Measurements from ENCODE around the gene GFRA3. TPM values are rescaled to one million over a fixed set of nuclear protein-coding genes. Genes with fewer than 3 reads are reported as not detected.

The GFRA3 gene
- 0.09 to 0.12 TPM (median 0.12 TPM) in 3 of 5 replicates, not detected in the others for total RNA-seq (2022; extraction: Qiagen RNA extraction; ENCODE audit: low read depth)

GRCh38 chr5:138274189-138274853 lies at the start of gene GFRA3:
Gene GFRA3, minus strand, starts transcription at chr5:138274621. Its CDS starts 197 bp downstream, at chr5:138274424.

DNA sequence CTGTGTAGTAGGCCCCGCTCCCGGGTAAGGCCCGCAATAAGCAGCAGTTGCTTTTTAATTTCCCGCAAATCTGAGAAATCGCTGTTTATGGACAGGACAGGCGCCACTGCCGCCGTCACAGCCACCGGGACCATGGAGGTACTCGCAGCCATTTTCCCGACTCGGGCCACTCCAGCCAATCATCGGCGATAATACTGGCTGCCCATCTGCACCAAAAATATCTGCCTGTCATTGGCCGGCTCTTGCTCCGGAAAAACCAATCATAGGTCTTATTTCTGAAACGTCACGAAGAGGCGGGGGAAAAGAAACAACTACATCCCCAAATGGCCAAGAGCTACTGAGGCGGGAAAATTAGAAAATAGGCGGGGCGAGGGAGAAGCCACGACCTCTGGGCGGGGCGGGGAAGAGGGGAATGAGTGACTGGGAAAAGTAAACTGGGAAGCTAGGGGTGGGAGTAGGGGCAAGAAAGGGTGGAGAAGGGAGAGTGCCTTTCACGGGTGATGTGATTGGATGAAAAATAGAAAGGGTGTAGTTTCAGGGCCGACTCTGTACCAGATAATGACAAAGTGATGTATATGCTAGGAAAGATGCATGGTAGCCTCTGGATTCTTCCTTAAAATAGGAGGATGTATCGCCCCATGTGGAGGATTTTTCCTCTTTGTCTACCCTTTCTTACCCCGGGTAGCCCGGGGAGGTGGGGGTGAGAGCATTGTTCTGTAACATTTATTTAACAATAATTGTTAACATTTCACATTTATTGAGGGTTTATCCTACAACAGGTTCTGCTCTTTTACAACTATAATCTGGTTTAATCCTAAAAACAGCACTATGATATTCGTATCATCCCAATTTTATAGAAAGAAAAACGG lies 61.0 kb downstream of the GFRA3 start, which contains the start of gene CDC23:
CDC23 (minus strand) TSS at position 163 of the 869 bp plus-strand sequence; CDS start at position 152, 11 bp downstream.

Other genes starting within 250 kb of the GFRA3 start
- 10.9 to 15.6 TPM (median 12.6 TPM) in 5 replicates for gene FAM13B, start 241.5 kb downstream of the GFRA3 start, total RNA-seq (2022; extraction: Qiagen RNA extraction; ENCODE audit: low read depth)
- not detected in 5 replicates for gene WNT8A, start 190.6 kb downstream of the GFRA3 start, total RNA-seq (2022; extraction: Qiagen RNA extraction; ENCODE audit: low read depth)
- not detected in 5 replicates for gene NME5, start 135.2 kb downstream of the GFRA3 start, total RNA-seq (2022; extraction: Qiagen RNA extraction; ENCODE audit: low read depth)
- 47.6 to 55.3 TPM (median 49.0 TPM) in 5 replicates for gene BRD8, start 96.0 kb downstream of the GFRA3 start, total RNA-seq (2022; extraction: Qiagen RNA extraction; ENCODE audit: low read depth)
- gene KIF20A, start 95.5 kb downstream of the GFRA3 start, total RNA-seq (2022; extraction: Qiagen RNA extraction; ENCODE audit: low read depth), result 42.0 to 48.1 TPM (median 47.0 TPM) in 5 replicates
- 20.6 to 33.3 TPM (median 27.7 TPM) in 5 replicates for gene CDC23, start 61.3 kb downstream of the GFRA3 start, total RNA-seq (2022; extraction: Qiagen RNA extraction; ENCODE audit: low read depth)
- 10.7 to 12.9 TPM (median 11.2 TPM) in 5 replicates for gene CDC25C, start 57.2 kb upstream of the GFRA3 start, total RNA-seq (2022; extraction: Qiagen RNA extraction; ENCODE audit: low read depth)
- gene FAM53C, start 63.6 kb upstream of the GFRA3 start, total RNA-seq (2022; extraction: Qiagen RNA extraction; ENCODE audit: low read depth), result 19.7 to 22.3 TPM (median 20.9 TPM) in 5 replicates
- gene KDM3B, start 78.1 kb upstream of the GFRA3 start, total RNA-seq (2022; extraction: Qiagen RNA extraction; ENCODE audit: low read depth), result 34.8 to 48.6 TPM (median 42.1 TPM) in 5 replicates
- gene REEP2, start 164.4 kb upstream of the GFRA3 start, total RNA-seq (2022; extraction: Qiagen RNA extraction; ENCODE audit: low read depth), result 5.3 to 7.2 TPM (median 6.5 TPM) in 5 replicates
- 9.3 to 15.3 TPM (median 11.8 TPM) in 5 replicates for gene EGR1, start 190.9 kb upstream of the GFRA3 start, total RNA-seq (2022; extraction: Qiagen RNA extraction; ENCODE audit: low read depth)

Data from A549 treated with RU486 at 1 μM for 4 hours (cell line).